DND-41 (cell line): ENCODE results near the gene MVP.
"Not testable (repeated sequence)": the region's sequence is repeated elsewhere in the genome, so short reads cannot be mapped to it uniquely, and the experiment has no call there.

Experiments used
- ATAC-seq: fragments of 200-7000 bp; cut with Tn5 transposase; 3 replicates; pipeline ENCODE4 v1.9.1; 2021; ENCODE audit warnings: low read depth; ENCODE audit not compliant: insufficient read depth
- DNase-seq: peaks from one replicate; pipeline ENCODE4 v3.0.0-alpha.2; 2020
- H2AFZ ChIP-seq: 2 replicates; pipeline ENCODE4 v1.6.0; 2012; ENCODE audit warnings: low read depth, low read length
- H3K27ac ChIP-seq: 2 replicates; pipeline ENCODE4 v1.5.1; 2012; ENCODE audit warnings: low read length, inconsistent platforms
- H3K27me3 ChIP-seq: fragments of 200-600 bp; sonication (generic); 2 replicates; pipeline ENCODE4 v1.6.0; 2012; ENCODE audit warnings: low read length, mild to moderate bottlenecking, inconsistent platforms; ENCODE audit not compliant: insufficient read depth, poor library complexity
- H3K36me3 ChIP-seq: 2 replicates; pipeline ENCODE4 v1.5.1; 2012; ENCODE audit warnings: low read length, inconsistent platforms; ENCODE audit not compliant: insufficient read depth
- H3K4me1 ChIP-seq: 2 replicates; pipeline ENCODE4 v1.5.1; 2012; ENCODE audit warnings: mild to moderate bottlenecking, low read length; ENCODE audit not compliant: insufficient read depth
- H3K4me2 ChIP-seq: 2 replicates; pipeline ENCODE4 v1.6.0; 2012; ENCODE audit warnings: mild to moderate bottlenecking, moderate library complexity, low read length, inconsistent platforms; ENCODE audit not compliant: insufficient read depth
- H3K4me3 ChIP-seq, 2 experiments: fragments of 200-600 bp in 1 of 2; shearing (Covaris generic) in 1 of 2; 2 replicates each; pipeline ENCODE4 v1.5.1; 2012 to 2016; ENCODE audit warnings: inconsistent platforms in 2 of 2, low read length in 2 of 2, mild to moderate bottlenecking in 2 of 2, low read depth in 1 of 2, moderate library complexity in 1 of 2
- H3K79me2 ChIP-seq: 2 replicates; pipeline ENCODE4 v1.6.0; 2012; ENCODE audit warnings: low read length, inconsistent platforms; ENCODE audit not compliant: insufficient read depth
- H3K9ac ChIP-seq: 2 replicates; pipeline ENCODE4 v1.6.0; 2012; ENCODE audit warnings: low read depth, mild to moderate bottlenecking, inconsistent platforms, low read length, moderate library complexity
- H3K9me3 ChIP-seq: 2 replicates; pipeline ENCODE4 v1.5.1; 2012; ENCODE audit warnings: low read length, moderate library complexity, mild to moderate bottlenecking, inconsistent platforms; ENCODE audit not compliant: insufficient read depth, severe bottlenecking
- H4K20me1 ChIP-seq: 2 replicates; pipeline ENCODE4 v1.6.0; 2012; ENCODE audit warnings: low read length; ENCODE audit not compliant: insufficient read depth
- CTCF ChIP-seq: IDR thresholded peaks from 2 replicates; pipeline ENCODE4 v1.5.1; 2012; ENCODE audit warnings: borderline replicate concordance, low read length, moderate library complexity, mild to moderate bottlenecking; ENCODE audit not compliant: poor library complexity, severe bottlenecking; ENCODE audit errors: extremely low read depth
- EZH2 ChIP-seq: IDR thresholded peaks from 3 replicates; pipeline ENCODE4 v1.6.1; 2012; ENCODE audit warnings: borderline replicate concordance, low read depth, mild to moderate bottlenecking, moderate library complexity, low read length, inconsistent platforms; ENCODE audit not compliant: severe bottlenecking

MVP gene

GRCh38 chr16:29878172-29878571 is 57.9 kb downstream of the MVP start:
- TF ChIP-seq CTCF (no peak), EZH2 (no peak)
- H3K9me3 ChIP-seq: no peaks in the 10 kb centered on the region
- no peaks in the 10 kb centered on the region for H3K27me3 ChIP-seq
- no peak overlapping the region for H3K27ac ChIP-seq
- no peak overlapping the region for H3K9ac ChIP-seq
- H4K20me1 ChIP-seq: no peaks in the 10 kb centered on the region; the same call in 1 of the 2 replicates
- no peak overlapping the region for H3K4me3 ChIP-seq
- no peaks in the 10 kb centered on the region for H3K4me1 ChIP-seq
- H3K79me2 ChIP-seq: no peaks in the 10 kb centered on the region
- ATAC-seq (no peak), DNase-seq (no peak)
- H3K36me3 ChIP-seq: no peaks in the 10 kb centered on the region
- H3K4me2 ChIP-seq: no peak overlapping the region
- H2AFZ ChIP-seq: no peak overlapping the region

GRCh38 chr16:29881050-29881449 is 60.8 kb downstream of the MVP start:
- H3K36me3 ChIP-seq: no peaks in the 10 kb centered on the region
- no peaks in the 10 kb centered on the region for H3K4me1 ChIP-seq
- H3K9ac ChIP-seq: no peak overlapping the region
- H3K79me2 ChIP-seq: no peaks in the 10 kb centered on the region
- no peaks in the 10 kb centered on the region for H3K9me3 ChIP-seq
- ATAC-seq: no peak
- no peak overlapping the region for H3K27ac ChIP-seq
- no peak overlapping the region for H3K4me3 ChIP-seq
- no peaks in the 10 kb centered on the region; the same call in 1 of the 2 replicates for H4K20me1 ChIP-seq
- no peak for TF ChIP-seq CTCF
- no peak for TF ChIP-seq EZH2
- DNase-seq: no peak
- H3K27me3 ChIP-seq: no peaks in the 10 kb centered on the region
- no peak overlapping the region for H2AFZ ChIP-seq
- no peak overlapping the region for H3K4me2 ChIP-seq

GRCh38 chr16:29883987-29884386 is 63.7 kb downstream of the MVP start:
- H3K4me2 ChIP-seq: no peak overlapping the region
- no peaks in the 10 kb centered on the region for H3K9me3 ChIP-seq
- no peaks in the 10 kb centered on the region for H3K36me3 ChIP-seq
- no peak for TF ChIP-seq EZH2
- no peak for TF ChIP-seq CTCF
- no peak for DNase-seq
- H3K9ac ChIP-seq: no peak overlapping the region
- no peak overlapping the region for H3K4me3 ChIP-seq
- ATAC-seq: no peak
- H3K79me2 ChIP-seq: no peaks in the 10 kb centered on the region
- H4K20me1 ChIP-seq: no peaks in the 10 kb centered on the region
- H3K27me3 ChIP-seq: no peaks in the 10 kb centered on the region
- H3K27ac ChIP-seq: no peak overlapping the region
- H2AFZ ChIP-seq: no peak overlapping the region
- H3K4me1 ChIP-seq: no peaks in the 10 kb centered on the region

GRCh38 chr16:29889372-29889771 is 69.1 kb downstream of the MVP start:
- not testable (repeated sequence) for H4K20me1 ChIP-seq, H3K9me3 ChIP-seq, H3K27me3 ChIP-seq, ATAC-seq, DNase-seq, H3K4me3 ChIP-seq, H2AFZ ChIP-seq, H3K4me2 ChIP-seq, H3K36me3 ChIP-seq, H3K4me1 ChIP-seq, H3K9ac ChIP-seq, H3K79me2 ChIP-seq, H3K27ac ChIP-seq
